Measurements from ENCODE around the gene KLHL29.

DNA sequence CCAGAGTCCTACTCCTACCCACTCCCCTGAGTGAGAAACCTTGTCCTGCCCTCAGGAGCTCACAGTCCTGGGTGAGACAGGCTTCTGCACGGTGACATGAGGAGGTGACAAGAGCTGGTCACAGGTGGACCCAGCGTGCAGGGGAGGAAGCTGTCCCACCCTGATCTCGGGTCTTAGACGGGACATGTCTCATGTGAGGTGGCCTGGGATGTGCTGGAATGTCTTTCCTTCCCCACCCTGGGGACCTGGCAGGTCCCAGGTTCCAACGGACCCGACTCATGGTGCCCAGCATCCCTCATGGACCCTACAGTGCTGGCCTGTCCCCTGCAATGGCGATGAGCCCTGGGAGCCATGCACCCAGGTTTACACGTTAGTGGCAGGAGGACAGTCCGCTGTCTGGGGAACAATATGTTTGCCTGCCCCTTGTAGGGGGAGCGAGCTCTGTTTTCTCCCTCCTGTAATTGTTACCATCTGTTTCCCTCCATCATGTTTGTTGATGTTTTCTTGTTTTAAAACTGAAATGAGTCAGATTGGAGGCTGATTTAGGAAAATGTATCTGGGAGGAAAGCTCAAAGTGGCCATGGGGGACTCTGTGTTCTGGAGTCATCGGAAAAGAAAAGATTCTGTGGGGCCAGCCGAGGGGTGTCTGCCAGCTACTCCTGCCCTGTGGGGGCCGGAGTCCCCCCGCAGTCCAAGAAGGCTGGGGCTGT is 238.1 kb downstream of the KLHL29 start:
- TF ChIP-seq CREB1 (CRISPR knock-in tag; IDR thresholded peaks at IDR 0.05; ENCODE audit: low read depth) (no peak), POLR2AphosphoS5 (IDR thresholded peaks at IDR 0.05; ENCODE audit: low read depth) (no peak), EZH2 (IDR thresholded peaks at IDR 0.05; ENCODE audit: low read depth, unreplicated experiment) (no peak), JUNB (IDR thresholded peaks at IDR 0.05; ENCODE audit: unreplicated experiment) (no peak), EZH2phosphoT487 (IDR thresholded peaks at IDR 0.05; ENCODE audit: unreplicated experiment) (no peak), ZNF114 (CRISPR knock-in tag; IDR thresholded peaks at IDR 0.05) (no peak), STAT1 (IDR thresholded peaks at IDR 0.05; ENCODE audit: unreplicated experiment) (no peak)
- TF ChIP-seq, protein P1, sequence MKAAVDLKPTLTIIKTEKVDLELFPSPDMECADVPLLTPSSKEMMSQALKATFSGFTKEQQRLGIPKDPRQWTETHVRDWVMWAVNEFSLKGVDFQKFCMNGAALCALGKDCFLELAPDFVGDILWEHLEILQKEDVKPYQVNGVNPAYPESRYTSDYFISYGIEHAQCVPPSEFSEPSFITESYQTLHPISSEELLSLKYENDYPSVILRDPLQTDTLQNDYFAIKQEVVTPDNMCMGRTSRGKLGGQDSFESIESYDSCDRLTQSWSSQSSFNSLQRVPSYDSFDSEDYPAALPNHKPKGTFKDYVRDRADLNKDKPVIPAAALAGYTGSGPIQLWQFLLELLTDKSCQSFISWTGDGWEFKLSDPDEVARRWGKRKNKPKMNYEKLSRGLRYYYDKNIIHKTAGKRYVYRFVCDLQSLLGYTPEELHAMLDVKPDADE (IDR thresholded peaks at IDR 0.05), result no peak
- TF ChIP-seq, protein P2, sequence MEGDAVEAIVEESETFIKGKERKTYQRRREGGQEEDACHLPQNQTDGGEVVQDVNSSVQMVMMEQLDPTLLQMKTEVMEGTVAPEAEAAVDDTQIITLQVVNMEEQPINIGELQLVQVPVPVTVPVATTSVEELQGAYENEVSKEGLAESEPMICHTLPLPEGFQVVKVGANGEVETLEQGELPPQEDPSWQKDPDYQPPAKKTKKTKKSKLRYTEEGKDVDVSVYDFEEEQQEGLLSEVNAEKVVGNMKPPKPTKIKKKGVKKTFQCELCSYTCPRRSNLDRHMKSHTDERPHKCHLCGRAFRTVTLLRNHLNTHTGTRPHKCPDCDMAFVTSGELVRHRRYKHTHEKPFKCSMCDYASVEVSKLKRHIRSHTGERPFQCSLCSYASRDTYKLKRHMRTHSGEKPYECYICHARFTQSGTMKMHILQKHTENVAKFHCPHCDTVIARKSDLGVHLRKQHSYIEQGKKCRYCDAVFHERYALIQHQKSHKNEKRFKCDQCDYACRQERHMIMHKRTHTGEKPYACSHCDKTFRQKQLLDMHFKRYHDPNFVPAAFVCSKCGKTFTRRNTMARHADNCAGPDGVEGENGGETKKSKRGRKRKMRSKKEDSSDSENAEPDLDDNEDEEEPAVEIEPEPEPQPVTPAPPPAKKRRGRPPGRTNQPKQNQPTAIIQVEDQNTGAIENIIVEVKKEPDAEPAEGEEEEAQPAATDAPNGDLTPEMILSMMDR (conservative IDR thresholded peaks at IDR 0.05; ENCODE audit: low read depth in 2 of 2), result no peak
- TF ChIP-seq, protein P3, sequence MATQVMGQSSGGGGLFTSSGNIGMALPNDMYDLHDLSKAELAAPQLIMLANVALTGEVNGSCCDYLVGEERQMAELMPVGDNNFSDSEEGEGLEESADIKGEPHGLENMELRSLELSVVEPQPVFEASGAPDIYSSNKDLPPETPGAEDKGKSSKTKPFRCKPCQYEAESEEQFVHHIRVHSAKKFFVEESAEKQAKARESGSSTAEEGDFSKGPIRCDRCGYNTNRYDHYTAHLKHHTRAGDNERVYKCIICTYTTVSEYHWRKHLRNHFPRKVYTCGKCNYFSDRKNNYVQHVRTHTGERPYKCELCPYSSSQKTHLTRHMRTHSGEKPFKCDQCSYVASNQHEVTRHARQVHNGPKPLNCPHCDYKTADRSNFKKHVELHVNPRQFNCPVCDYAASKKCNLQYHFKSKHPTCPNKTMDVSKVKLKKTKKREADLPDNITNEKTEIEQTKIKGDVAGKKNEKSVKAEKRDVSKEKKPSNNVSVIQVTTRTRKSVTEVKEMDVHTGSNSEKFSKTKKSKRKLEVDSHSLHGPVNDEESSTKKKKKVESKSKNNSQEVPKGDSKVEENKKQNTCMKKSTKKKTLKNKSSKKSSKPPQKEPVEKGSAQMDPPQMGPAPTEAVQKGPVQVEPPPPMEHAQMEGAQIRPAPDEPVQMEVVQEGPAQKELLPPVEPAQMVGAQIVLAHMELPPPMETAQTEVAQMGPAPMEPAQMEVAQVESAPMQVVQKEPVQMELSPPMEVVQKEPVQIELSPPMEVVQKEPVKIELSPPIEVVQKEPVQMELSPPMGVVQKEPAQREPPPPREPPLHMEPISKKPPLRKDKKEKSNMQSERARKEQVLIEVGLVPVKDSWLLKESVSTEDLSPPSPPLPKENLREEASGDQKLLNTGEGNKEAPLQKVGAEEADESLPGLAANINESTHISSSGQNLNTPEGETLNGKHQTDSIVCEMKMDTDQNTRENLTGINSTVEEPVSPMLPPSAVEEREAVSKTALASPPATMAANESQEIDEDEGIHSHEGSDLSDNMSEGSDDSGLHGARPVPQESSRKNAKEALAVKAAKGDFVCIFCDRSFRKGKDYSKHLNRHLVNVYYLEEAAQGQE (IDR thresholded peaks at IDR 0.05; ENCODE audit: unreplicated experiment), result no peak
